HG02623 (cell line): ENCODE results near the gene PRRX2.

Experiments
- ATAC-seq: cut with Tn5 transposase; IDR thresholded peaks from one replicate; pipeline ENCODE4 v1.9.1; 2021; ENCODE audit warnings: moderate library complexity; ENCODE audit not compliant: unreplicated experiment

The PRRX2 gene

DNA sequence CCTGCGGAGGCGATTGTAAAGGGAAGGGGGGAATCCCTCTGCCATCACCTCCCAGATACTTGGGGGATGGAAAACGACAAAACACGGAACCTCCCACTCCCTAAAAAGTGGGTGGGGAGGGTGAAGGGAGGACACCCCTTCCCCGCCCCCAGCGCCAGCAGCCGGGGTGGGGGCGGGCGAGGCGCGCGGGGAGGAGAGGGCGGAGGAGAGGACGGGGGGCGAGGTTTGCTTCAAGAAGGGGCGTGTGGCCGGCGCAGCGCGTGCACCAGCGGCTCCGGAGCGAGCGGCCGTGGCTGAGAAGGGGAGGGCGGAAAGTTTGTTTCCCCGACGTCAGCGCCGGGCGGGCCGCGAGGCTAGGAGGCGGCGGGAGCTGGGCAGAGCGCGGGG, at the start of gene PRRX2:
PRRX2 (plus strand) TSS at position 259 of the 387 bp plus-strand sequence. CDS start 221 bp downstream, outside the sequence.
- no peak for ATAC-seq

DNA sequence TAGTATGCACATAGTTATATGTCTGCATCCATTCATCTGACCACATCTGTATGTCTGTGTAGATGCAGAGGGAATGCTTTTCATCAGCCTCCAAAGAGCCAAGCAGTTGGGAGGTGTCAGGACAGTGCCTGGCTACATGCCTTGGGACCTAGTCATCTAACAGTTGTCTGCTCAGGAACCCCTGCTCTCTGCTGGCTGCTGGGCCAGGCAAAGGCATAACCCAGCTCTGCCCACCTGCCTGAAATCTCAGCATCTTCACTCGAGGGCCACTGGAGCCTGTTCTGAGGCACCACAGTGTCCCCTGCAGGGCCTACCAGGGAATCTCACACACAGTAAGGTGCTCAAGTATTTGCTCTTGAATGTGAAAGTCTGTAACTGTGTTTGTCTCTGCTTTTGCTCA, 48.3 kb upstream of the PRRX2 start:
- no peak for ATAC-seq

DNA sequence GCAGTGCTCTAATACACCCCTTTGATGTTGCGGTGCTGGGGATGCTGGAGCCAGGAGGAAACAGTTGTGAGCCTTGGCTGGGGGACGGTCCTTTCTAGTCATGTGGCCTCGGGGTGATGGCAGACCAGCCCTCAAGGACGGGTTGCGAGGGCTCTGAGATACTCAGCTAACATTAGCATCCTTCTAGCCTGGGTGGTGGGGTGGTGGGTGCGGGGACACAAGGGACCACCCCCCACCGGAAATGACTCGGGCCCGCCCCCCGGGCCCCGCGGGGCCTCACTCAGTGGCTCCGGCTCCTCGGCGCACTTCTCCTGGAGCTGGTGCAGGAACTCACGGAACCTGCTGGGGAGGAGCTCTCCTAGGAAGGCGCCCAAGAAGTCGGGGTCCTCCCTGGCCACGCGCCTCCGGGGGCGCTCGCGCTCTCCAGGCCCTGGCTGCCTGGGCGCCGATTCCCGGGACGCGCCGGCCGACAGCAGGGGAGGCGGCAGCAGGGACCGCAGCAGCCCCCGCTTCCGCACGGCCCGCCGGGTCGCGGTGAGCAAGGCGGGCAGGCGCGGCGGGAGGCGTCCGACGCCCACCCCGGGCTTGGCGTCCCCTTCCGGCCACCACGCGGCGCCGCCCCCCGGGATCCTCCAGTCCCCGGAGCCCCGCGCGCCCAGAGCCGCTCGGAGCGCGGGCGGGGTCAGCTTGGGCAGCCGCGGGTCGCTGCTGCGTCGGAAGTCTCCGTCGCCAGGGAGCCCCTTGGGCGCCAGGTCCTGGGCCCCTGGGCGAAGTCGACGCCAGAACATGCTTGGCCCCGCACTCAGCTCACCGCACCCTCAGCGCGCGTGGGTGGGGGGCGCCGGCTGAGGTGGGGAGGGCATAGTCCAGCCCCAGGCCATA, 45.4 kb upstream of the PRRX2 start:
- ATAC-seq, result no peak

DNA sequence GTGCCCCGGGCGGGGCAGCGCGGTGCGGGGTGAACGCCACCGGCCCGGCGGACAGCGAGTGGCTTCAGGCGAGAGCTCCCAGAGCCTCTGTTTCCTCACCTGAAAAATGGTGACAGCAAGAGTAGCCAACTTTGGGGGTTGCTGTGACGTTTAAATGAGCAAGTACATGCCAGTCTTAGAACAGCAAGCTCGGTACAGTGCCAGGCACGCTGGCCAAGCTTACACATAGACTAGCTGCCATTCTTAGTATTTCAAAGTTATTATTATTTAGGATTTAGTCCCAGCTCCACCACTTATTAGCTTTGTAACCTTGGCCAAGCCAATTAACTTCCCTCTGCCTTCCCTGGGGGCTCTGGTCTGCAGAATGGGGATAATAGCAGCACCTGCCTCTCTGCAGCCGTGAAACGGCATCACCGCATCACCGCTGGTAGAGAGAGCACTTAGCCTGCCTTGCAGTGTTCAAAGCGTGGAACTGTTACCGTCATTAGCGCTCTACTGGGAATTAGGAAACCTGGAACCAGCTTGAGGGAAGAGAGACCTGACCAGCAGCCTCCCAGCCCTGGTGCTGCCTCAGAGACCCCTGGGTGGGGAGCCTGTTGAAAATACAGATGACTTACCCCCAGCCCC, 44.7 kb upstream of the PRRX2 start, which contains the start of gene C9orf50:
C9orf50 (minus strand) TSS at position 433 of the 627 bp plus-strand sequence. CDS start 527 bp downstream, outside the sequence.
- ATAC-seq, result no peak

DNA sequence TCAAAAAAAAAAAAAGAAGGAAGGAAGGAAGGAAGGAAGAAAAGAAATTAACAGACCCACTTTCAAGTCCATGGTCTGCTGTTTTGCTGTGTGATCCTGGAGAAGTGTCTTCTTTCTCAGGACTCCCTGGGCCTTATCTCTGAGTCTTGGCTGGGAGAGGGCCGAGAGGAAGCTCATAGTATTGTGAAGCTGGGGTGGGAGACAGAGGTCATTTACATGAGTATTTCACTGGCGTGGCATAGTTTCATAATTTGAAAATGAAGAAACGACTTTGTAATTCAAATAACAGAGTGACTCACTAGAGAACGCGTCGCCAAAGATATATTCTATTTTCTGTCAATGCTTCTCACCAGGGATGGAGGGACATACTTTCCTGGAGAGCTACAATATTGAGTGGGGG, 42.1 kb upstream of the PRRX2 start:
- no peak for ATAC-seq

DNA sequence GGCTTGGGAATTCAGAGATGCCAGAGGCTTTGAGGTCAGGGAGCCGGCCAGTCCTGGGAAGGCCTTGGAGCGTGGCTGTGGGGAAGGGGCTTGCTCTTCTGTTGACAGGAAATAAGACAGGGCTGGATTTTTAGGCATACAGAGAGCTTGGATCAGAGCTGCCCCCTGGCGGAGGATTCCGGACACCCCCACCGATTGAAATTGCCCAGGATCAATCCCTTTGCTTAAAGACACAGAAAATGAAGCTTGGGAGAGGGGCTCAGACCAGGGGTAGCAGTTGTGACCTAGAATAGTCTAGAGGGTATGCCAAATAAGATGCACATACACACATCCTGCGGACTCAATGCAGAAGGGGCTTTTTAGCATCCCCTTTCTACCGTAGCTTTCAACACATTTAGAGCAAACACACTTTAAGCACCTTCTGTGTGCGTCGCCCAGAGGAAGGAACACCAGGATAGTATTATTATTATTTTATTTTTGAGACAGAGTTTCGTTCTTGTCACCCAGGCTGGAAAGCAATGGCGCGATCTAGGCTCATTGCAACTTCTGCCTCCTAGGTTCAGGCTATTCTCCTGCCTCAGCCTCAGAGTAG, 41.2 kb upstream of the PRRX2 start:
- ATAC-seq, result no peak

DNA sequence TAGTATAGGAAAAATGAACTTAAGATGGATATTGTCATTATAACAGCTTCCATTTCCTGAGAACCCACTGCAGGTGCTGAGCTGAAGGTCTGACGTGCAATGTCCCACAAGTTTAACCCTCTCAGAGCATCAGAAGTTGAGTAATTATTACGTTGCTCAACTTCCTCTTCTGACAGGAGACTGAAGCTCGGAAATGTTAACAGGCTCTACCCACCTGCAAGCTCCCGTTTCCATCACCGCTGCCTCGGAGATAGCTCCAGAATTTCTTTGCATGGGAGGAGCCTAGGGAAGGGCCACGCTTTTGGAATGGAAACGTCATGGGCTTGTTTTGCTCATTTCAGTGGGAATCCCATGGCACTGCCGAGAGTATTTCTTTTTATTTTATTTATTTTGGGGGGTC, 40.5 kb upstream of the PRRX2 start:
- ATAC-seq, result no peak

DNA sequence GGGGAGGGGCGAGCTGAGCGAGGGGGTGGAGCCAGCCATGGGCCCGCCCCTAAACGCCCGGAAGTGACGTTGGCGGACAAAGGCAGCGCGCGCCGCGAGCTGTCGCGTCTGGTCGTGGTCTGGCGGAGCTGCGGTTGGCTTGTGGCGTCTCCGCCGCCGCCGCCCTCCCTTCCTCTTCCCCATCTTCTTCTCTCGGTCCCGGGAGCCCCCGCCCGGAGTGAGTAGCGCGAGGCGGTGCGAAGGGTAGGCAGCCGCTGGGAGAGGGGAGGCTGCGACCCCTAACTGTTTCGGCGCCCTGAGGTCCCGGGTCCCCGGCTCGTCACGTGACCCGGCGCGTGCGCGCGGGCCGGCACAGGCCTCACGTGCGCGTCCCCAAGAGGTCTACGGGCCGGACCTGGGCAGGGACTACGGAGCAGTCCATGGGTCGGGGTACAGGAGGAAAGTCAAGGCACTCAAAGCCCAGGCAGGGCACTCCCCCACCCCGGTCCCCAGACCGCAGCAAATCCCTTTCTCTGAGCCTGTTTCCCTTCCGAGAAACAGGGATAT, 39.3 kb upstream of the PRRX2 start, which contains the start of gene NTMT1:
NTMT1 (plus strand) TSS at position 85 of the 546 bp plus-strand sequence. CDS start 6,541 bp downstream, outside the sequence.
- ATAC-seq, result peak; percentile 58

DNA sequence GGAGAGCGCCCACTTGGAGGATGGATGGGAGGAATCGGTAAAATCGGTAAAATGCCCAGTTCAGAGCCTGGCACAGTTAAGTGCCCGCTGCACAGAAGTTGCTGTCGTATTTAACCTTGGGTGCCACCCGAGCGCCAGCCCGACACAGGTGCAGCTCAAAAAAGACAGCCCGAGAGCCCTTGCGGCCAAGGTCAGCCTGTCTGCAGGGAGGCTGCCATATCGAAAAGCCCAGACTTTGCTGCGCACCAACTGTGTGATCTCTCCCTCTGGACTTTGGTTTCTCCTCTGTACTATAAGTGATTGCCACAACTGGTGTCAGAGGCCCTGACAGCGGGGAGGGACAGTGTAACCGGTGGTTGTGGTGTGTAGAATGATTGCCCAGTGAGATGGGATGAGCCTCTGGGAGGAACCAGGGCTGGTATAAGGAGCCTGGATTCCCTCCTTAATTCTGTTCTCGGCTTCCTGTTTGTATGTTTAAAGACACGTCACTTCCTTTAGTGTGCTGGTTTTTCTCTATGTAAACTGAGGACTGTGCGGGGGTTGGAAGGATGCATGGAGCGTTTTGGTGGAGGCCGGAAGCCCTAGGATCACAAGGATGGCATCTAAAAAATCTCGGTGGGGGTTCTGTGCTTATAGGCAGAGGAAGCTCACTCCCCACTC, 38.7 kb upstream of the PRRX2 start:
- peak; percentile 6 for ATAC-seq

DNA sequence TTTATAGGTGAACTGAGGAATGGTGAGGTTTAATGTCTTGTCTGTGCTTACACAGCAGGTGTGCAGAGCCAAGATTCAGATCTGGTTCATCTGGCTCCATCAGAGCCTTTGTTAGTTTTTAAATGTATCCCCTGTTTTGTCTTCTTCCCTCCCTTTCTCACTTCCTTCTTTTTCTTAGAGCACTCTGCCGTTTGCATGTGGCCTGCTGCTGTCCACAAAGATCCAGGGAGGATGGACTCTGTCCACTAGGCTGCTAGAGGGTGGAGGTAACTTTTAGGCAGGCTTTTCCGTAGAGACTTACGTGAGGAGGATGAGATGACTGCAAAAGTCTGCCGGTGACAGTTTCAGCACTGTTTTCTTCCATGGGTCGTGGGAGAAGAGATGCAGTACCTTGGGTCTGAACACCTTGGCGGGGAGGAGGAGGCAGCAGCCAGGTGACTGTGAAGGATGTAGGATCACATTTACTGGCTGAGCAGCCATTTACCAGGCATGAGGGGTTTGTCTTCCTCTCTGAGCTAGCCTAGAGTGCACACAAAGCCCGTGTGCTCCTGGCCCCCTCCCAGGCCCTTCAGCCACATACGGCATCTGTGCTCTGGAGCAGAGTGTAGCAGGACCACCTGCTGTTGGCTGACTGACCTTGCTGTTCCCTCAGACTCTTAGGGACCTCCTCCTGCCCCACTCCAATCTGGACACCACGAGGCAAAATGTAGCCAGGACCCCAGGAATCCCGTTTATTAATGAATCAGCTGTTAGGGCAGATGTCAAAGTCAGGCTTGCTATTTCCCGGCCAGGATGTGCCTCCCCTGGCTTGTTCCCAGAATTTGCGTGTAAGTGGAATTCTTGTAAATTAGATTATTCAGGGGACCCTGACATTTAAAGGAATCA, 37.6 kb upstream of the PRRX2 start:
- ATAC-seq, result no peak

DNA sequence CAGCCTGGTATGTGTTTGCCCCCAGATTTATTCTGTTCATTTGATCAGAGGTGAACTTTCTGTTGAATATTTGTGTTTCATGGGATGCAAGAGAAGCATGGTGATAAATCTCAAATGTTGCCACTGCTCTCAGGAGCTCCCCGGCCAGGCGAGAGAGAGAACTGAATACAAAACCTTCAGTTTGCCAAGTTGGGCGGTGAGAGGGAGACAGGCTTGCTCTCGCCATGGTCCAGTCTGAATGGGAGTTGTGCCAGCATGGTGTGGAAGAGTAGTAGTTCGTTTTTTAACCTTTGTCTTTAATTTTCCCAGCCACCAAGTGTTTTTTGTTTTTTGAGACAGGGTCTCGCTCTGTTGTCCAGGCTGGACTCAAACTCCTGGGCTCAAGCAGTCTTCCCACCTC, 36.7 kb upstream of the PRRX2 start:
- ATAC-seq, result no peak

DNA sequence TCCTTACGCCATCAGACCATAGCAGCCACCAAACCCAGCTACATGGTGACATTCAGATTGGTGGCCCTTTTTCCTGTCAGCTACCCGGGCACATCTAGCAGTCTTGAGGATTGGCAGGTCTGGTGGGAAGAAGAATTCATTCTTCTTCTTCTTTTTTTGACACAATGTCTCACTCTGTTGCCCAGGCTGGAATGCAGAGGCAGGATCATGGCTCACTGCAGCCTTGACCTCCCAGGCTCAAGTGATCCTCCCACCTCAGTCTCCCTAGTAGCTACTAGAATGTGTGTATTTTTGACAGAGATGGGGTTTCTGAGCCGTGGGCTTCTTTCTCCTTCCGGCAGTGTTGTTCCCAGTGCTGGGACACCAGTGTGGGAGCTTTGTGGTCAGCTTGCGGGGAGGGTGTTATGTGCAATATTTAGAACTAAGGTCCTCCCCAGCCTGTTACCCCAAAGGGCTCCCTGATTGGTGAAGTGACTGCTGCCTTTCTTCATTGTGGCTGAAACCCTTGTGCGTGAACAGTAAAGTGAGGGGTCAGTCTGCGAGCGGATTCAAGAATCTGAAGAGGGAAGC, 36.1 kb upstream of the PRRX2 start:
- no peak for ATAC-seq

DNA sequence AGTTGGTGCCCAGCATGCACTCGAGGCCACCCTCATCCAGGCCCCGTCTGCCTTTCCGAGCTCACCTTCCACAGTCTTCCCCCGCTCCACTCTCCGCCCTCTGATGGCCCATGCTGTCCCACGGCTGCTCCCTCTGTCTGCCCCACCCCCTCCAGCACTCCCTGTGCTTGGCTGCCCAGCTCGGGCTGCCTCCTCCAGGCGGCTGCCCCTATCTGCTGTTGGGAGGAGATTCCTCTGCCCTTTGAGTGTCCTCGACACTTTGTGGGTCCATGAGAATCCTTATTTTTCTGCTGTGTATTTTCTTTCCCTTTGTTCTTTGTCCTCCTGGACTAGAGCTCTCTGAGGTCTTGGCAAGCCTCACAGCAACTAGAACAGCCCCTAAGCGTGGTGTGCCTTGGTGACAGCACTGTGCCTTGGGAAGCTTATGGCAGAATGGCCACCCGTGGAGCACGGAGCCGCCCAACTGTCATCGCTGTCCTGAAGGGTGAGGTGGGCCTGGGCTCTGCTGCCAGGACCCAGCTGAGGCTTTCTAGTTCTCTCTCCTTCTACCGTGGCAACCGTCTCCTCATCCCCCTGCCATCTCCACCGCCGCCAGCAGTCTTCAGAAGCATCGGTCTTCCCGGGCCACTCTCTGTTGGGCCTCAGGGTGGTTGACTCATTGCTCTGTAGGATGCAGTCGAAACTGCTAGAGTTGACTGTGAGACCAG, 34.3 kb upstream of the PRRX2 start:
- ATAC-seq, result no peak

DNA sequence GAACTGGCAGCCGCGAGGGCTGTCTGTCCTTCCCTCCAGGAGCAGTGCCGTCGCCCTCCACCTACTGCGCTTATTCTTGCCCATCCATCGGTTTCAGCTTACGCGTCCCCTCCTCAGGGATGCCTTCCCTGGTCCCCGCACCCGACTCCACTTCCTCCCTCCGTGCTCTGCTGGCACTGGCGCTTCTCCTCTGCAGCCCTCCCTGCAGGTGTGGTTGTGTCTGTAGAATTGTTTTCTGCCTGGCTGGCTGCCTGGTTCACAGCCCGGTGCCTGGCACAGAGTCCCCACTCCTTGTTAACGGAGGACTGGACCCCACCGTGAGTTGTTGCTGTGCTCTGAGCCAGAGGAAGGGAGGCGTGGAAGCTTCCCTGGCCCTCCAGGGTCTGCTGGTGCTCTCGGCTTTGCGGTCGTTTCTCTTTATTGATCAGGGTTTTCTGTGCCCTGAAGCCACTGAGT, 33.7 kb upstream of the PRRX2 start:
- no peak for ATAC-seq

DNA sequence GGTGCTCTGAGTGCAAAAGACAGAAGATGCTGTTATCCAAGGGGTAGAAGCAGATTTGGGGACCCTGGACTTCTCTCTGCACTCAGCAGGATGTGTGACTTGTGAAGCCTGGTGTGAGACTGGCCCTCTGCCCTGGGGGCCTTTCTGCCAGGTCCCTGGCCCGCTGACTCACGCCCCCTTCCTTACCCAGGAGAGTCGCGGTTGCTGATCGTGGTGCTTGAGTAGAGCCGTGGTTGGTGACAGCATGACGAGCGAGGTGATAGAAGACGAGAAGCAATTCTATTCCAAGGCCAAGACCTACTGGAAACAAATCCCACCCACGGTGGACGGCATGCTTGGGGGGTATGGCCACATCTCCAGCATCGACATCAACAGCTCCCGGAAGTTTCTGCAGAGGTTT, 33.0 kb upstream of the PRRX2 start:
- no peak for ATAC-seq

DNA sequence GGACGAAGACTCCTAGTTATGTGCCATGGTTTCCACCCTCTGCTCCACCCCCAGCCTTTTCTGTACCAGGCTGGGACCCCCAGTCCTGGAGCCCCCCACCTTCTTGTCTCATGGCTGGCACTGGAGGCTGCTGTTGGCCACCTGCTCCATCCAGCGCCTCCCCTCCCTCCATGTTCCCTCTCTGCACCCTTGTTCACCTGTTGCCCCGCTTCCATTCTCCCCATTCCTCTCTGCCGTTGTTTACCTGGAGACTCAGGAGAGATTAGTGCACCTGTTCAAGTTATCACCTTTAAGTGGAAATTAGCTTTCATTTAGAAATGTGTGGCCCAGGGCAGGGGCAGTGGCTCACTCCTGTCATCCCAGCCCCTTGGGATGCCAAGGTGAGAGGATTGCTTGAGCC, 32.2 kb upstream of the PRRX2 start:
- ATAC-seq, result no peak

DNA sequence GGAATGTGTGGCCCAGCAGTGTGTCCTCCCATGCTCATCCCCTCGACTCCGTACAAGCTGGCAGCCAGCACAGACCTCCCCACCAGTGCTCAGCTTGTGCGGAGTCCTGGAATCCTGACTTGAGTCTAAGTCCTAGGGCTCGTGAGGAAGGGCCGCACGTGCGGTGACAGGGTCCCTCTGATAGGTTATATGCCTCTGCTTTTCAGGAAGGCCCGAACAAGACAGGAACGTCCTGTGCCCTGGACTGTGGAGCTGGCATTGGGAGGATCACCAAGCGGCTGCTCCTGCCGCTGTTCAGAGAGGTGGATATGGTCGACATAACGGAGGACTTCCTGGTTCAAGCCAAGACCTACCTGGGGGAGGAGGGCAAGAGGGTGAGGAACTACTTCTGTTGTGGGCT, 31.6 kb upstream of the PRRX2 start:
- no peak for ATAC-seq

DNA sequence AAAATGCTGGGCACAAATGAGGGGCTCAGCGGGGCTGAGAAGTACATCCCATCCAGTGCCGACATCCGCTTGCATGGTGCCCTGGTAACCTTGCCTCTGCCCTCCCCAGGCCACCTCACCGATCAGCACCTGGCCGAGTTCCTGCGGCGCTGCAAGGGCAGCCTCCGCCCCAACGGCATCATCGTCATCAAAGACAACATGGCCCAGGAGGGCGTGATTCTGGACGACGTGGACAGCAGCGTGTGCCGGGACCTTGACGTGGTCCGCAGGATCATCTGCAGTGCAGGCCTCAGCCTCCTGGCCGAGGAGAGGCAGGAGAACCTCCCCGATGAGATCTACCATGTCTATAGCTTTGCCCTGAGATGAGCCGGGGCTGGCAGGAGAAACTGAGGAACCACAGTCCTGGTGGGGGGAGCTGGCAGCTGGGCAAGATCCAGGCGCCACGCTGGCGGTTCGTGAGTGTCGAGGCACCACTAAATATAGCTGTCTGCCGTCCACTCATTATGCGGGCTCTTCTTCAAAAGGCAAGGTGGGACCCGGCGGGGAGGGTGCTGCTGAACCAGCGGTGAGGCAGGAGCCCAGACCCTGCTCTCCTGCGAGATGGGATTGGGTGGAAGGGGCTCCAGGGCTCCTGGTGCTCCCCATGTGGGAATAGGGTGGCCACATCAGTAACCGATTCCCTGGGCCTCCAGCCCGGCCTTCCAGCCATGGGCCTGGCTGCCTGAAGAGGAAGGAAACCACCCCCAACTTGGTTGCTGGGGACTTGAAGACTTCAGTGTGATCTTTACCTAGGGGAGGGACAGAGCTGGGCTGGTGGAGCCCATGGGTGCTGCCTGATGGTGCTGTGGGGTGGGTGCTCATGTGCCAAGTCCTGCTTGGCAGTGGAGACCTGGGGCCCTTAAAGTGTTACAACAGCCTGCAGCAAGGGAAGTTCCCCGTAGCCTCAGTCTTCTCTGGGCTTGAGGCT, 30.1 kb upstream of the PRRX2 start:
- ATAC-seq, result no peak
